Naive thymus-derived CD8-positive, alpha-beta T cell (primary cell): ENCODE results near the gene REPS2. TPM values are rescaled to one million over a fixed set of nuclear protein-coding genes. Genes with fewer than 3 reads are reported as not detected.

Experiments used
- ATAC-seq, 2 donors: fragments of 150-1000 bp; cut with Tn5 transposase in 1 of 2; sonication (Bioruptor Pico), chemical (Tn5 transposase) in 1 of 2; 1 replicate in 1 of 2; 2 replicates in 1 of 2; pipeline ENCODE4 v1.10.0; 2021; ENCODE audit warnings: mild to moderate bottlenecking in 2 of 2, moderate library complexity in 2 of 2
- POLR2A ChIA-PET: fragments of 350-600 bp; sonication (Branson Sonifier 250); formaldehyde crosslinking; loops from one replicate; lab custom pipeline; 2021; ENCODE audit warnings: antibody characterized with exemption; lab: Charles Lee
- DNase-seq, 10 donors: peaks; one replicate each; pipeline versions ENCODE4 v3.0.0 to v3.0.0-alpha.2; 2020 to 2022
- H3K27ac Mint-ChIP-seq, 10 donors: one replicate each; pipeline ENCODE4 v1.8.0; 2020 to 2022; ENCODE audit warnings: mild to moderate bottlenecking in 10 of 10, mixed read lengths in 10 of 10, moderate library complexity in 4 of 10, inconsistent platforms in 1 of 10
- H3K27me3 Mint-ChIP-seq, 5 donors: one replicate each; pipeline ENCODE4 v1.8.0; 2021 to 2022; ENCODE audit warnings: mixed read lengths in 5 of 5
- H3K36me3 Mint-ChIP-seq, 3 donors: one replicate each; pipeline ENCODE4 v1.8.0; 2020 to 2022; ENCODE audit warnings: mixed read lengths in 3 of 3, mild to moderate bottlenecking in 2 of 3, inconsistent platforms in 1 of 3
- H3K4me1 Mint-ChIP-seq, 4 donors: one replicate each; pipeline ENCODE4 v1.8.0; 2021 to 2022; ENCODE audit warnings: mixed read lengths in 4 of 4
- H3K4me3 Mint-ChIP-seq, 10 donors: one replicate each; pipeline ENCODE4 v1.8.0; 2020 to 2022; ENCODE audit warnings: mild to moderate bottlenecking in 10 of 10, mixed read lengths in 10 of 10, moderate library complexity in 6 of 10, inconsistent platforms in 1 of 10
- H3K9me3 Mint-ChIP-seq, 9 donors: one replicate each; pipeline ENCODE4 v1.8.0; 2020 to 2022; ENCODE audit warnings: mixed read lengths in 9 of 9, mild to moderate bottlenecking in 3 of 9, inconsistent platforms in 1 of 9, moderate library complexity in 1 of 9
- polyA plus RNA-seq, 3 donors: library from polyadenylated mRNA; unstranded; fragments of 300-500 nt; fragmentation: Illumina TruSeq; gene quantifications; one replicate each; pipeline ENCODE4 v1.2.3, GENCODE V29; 2021
- total RNA-seq, 8 experiments: library from RNA in 2 of 8; stranded (reverse) in 2 of 8; gene quantifications; one replicate each; pipeline ENCODE4 v1.2.3 and lab custom pipeline; 2021 to 2026

REPS2 gene
- total and polyA plus RNA-seq, 5 experiments from 2014 or later, result 0.31 to 0.62 (median 0.41) TPM; not detected in 2

DNA sequence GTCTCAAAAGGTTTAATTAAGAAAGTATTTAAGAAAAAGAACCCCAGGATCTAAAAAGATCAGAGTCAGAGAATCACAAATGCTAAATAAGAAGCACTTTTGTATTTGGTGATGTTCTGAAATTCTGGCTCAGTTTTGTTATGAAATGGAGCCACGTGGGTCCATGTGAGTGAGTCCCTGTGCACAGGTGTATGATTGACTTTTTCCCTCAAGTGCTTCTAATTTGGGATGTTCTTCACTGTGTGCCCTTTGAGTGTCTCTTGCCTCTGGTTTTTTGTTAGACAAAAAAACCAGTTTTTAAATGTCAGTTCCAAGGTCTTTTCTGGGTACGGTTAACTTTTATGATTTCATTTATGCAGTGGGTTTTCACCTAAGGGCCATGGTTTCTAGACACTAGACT is 44.4 kb downstream of the REPS2 start:
- Mint-ChIP-seq H3K36me3 (peaks cover 0 to 2% (median 0%) of the 10 kb centered on the region in 3 donors), H3K27ac (no peak overlapping the region), H3K9me3 (peaks cover 0 to 8% (median 0%) of the 10 kb centered on the region in 9 donors), H3K4me1 (no peaks in the 10 kb centered on the region), H3K27me3 (peaks cover 0 to 6% (median 3%) of the 10 kb centered on the region in 5 donors), H3K4me3 (no peak overlapping the region)
- DNase-seq (no peak), ATAC-seq (no peak)
- POLR2A ChIA-PET, result no interaction called here

DNA sequence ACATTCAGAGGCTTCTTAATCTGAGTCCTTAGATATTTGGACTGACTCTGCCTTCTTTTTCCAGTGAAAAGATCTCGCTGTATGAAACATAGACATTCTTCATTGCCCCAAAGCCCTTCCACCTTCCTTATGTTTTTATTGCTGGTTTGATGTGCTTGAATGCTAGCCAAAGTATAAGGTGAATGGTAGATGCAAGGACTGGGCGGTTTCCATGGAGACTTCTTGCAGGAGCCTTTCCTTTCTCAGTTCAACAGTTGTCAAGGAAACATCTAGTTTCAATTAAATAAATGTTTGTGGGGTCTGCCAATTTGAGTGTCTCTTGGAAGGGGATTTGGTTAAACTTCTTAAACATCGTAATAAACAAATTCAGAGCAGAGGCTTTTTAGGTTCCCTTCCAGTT is 46.0 kb downstream of the REPS2 start:
- Mint-ChIP-seq H3K27me3 (peaks cover 0 to 6% (median 4%) of the 10 kb centered on the region in 5 donors), H3K27ac (no peak overlapping the region), H3K36me3 (peaks cover 0 to 2% (median 0%) of the 10 kb centered on the region in 3 donors), H3K4me3 (no peak overlapping the region), H3K4me1 (no peaks in the 10 kb centered on the region), H3K9me3 (peaks cover 0 to 8% (median 0%) of the 10 kb centered on the region in 9 donors)
- POLR2A ChIA-PET, result no interaction called here
- ATAC-seq (no peak), DNase-seq (no peak)

DNA sequence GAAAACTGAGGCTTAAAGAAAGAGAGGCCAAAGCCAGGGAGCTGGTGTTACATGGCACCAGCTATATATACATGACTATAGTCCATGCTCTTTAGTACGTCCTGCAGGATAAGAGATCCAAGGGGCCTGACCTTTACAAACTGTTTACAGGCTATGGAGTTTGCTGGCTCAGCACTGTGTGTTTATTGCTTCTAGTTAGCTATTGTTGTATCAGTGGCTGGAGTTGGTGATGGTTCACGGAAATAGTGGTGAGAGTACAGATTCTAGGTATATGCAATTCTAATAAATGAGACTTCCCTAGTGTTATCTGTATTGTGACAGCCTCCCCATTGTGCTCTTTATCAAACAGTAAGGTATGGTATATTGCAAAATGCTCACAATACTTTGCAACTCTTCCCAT is 46.5 kb downstream of the REPS2 start:
- peaks cover 0 to 4% (median 0%) of the 10 kb centered on the region in 9 donors for H3K9me3 Mint-ChIP-seq
- no peaks in the 10 kb centered on the region for H3K4me1 Mint-ChIP-seq
- peaks cover 0 to 2% (median 0%) of the 10 kb centered on the region in 3 donors for H3K36me3 Mint-ChIP-seq
- H3K27ac Mint-ChIP-seq, result no peak overlapping the region
- no peak for DNase-seq
- no peak for ATAC-seq
- peaks cover 0 to 6% (median 4%) of the 10 kb centered on the region in 5 donors for H3K27me3 Mint-ChIP-seq
- H3K4me3 Mint-ChIP-seq, result no peak overlapping the region
- POLR2A ChIA-PET, result no interaction called here

DNA sequence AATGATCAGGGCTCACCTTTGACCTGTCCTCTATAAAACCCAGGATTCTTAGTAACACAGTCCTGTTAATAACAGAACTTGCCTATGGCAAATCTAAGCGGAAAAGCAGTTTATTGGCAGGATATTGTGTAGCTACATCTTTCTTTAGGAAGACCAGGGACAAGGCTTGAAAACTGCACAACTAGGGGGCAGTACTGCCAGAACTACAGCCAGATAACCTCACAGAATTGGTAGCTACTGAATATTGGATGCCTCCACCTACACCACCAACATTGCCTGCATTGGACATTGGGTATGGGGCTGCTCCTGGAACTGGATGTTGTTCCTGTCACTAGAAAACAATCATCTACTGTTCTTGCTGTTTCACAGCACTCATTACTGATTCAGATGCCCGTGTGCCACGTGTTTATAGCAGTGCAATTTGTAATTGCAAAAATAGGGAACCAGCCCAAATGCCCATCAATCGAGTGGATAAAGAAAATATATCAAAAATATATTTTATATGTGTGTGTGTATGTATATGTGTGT is 47.4 kb downstream of the REPS2 start:
- Mint-ChIP-seq H3K4me3 (no peak overlapping the region), H3K9me3 (no peaks in the 10 kb centered on the region), H3K27ac (no peak overlapping the region), H3K27me3 (peaks cover 0 to 6% (median 4%) of the 10 kb centered on the region in 5 donors), H3K4me1 (no peaks in the 10 kb centered on the region), H3K36me3 (no peaks in the 10 kb centered on the region)
- ATAC-seq (no peak), DNase-seq (no peak)
- POLR2A ChIA-PET, result no interaction called here

DNA sequence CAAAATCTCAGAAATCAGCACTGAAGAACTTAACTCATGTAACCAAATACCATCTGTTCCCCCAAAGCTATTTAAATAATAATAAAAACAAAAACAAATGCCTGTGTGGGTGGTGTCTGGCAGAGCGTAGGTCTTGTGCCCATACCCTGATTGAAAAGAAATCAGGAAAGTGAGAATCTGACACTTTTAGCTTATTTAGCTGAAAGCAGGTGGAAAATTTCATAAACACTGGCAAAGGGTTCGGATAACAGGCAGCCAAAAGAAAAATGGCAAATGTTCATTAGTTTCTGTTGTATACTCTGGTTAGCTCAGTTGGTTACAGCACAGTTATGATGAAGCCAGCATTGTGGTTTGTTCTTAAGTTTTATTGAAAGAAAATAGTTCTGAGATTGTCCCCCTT is 48.3 kb downstream of the REPS2 start:
- ATAC-seq, result no peak
- H3K27me3 Mint-ChIP-seq, result peaks cover 0 to 4% (median 3%) of the 10 kb centered on the region in 5 donors
- H3K4me1 Mint-ChIP-seq, result no peaks in the 10 kb centered on the region
- POLR2A ChIA-PET, result no interaction called here
- DNase-seq, result no peak
- no peaks in the 10 kb centered on the region for H3K36me3 Mint-ChIP-seq
- H3K27ac Mint-ChIP-seq, result no peak overlapping the region
- no peak overlapping the region for H3K4me3 Mint-ChIP-seq
- H3K9me3 Mint-ChIP-seq, result no peaks in the 10 kb centered on the region

DNA sequence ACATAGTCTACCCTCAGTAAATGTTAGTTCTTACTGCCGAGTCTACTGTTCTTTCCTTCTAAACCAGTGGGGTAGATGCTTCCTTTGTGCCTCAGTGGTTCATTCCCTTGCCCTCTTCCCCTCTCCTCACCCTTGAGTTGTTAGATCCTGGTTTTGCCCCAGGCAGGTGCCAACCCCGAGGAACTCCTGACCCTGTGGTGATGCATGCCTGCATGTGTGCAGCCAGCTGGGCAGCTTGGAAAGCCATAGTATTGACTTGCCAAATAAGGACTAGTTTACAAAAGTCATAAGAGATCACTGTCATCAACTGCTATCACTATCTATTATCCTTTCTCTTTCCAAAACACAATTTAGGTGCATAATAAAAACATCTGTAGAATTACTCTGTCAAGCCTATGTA is 50.9 kb downstream of the REPS2 start:
- no peak overlapping the region for H3K4me3 Mint-ChIP-seq
- POLR2A ChIA-PET, result no interaction called here
- no peak for DNase-seq
- ATAC-seq, result no peak
- H3K9me3 Mint-ChIP-seq, result no peaks in the 10 kb centered on the region
- no peak overlapping the region for H3K27ac Mint-ChIP-seq
- peaks cover 0 to 4% (median 2%) of the 10 kb centered on the region in 5 donors for H3K27me3 Mint-ChIP-seq
- H3K4me1 Mint-ChIP-seq, result no peaks in the 10 kb centered on the region
- H3K36me3 Mint-ChIP-seq, result no peaks in the 10 kb centered on the region

DNA sequence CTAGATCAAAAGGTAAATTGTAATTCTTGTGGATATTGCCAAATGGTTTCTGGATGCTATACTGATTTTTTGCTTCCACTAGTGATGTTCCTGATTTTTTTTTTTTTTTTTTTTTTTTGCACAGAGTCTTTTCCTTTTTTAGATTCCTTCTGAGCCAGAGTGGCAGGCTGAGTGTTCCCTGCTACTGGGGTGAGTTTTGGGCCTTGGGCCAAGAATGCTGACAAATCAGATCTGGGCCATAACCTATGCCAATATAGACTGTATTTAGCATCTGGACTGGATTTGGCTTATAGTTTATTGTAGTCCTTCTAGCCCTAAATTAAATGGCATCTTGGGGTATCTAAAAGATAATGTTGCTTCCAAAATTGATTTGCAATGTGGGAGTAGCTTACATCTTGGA is 52.8 kb downstream of the REPS2 start:
- Mint-ChIP-seq H3K27ac (no peak overlapping the region), H3K36me3 (no peaks in the 10 kb centered on the region), H3K27me3 (peaks cover 0 to 4% (median 2%) of the 10 kb centered on the region in 5 donors), H3K9me3 (no peaks in the 10 kb centered on the region), H3K4me3 (no peak overlapping the region), H3K4me1 (peaks cover 3 to 7% (median 5%) of the 10 kb centered on the region in 4 donors)
- DNase-seq (no peak), ATAC-seq (no peak)
- POLR2A ChIA-PET, result no interaction called here

DNA sequence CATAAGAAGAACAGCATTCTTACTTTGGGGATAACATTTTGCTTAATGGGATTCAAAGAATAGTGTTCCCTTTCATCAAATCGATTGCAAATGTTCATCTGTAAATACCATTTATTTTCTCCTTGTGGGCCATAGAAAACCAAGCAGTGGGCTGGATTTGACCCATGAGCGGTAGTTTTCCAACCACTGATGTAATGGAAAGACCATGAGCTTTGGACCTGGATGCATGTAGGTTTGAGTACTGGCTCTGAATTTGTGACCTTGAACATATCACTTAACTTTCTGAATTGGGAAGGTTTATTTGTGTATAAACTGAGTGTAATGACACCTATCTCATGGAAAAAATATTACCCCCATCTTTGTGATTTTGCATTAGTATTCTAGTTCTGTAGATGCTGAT is 54.3 kb downstream of the REPS2 start:
- H3K27ac Mint-ChIP-seq, result no peak overlapping the region
- POLR2A ChIA-PET, result no interaction called here

DNA sequence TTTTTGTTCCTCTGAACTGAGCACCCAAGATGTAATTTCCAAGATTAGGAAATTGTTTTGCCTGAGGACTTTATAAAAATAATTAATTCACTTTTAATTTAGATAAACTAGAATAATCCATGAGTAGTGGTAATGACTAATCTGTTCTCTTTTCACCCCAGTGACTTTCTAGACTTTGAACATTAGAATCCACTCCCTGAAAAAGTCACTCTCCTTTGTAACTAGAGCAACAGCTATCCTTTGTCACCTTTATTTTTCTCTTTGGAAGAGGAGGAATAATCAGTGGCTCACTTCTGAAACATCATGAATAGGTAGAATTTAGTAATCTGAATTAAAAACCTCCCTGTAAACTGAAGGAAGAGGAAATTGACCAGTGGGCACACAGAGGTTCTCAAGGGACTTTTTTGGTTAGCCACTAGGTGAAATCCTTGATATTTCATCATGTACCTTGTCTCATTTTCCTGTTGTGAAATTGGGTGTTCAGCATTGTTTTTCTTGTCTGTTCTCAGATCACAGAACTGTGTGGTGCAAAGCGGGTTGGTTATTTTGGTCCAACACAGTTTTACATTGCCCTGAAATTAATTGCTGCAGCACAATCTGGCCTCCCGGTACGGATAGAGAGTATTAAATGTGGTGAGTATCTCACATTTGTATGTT is 59.4 kb downstream of the REPS2 start:
- ATAC-seq, result no peak
- Mint-ChIP-seq H3K9me3 (no peaks in the 10 kb centered on the region), H3K4me3 (no peak overlapping the region), H3K27ac (no peak overlapping the region), H3K36me3 (no peaks in the 10 kb centered on the region), H3K4me1 (peaks cover 3 to 7% (median 5%) of the 10 kb centered on the region in 4 donors), H3K27me3 (peaks cover 0 to 4% (median 0%) of the 10 kb centered on the region in 5 donors)
- no peak for DNase-seq
- POLR2A ChIA-PET, result no interaction called here

More for the DNA sequence above, 54.3 kb downstream of the REPS2 start:
- no peak for ATAC-seq
- H3K36me3 Mint-ChIP-seq, result no peaks in the 10 kb centered on the region
- peaks cover 0 to 4% (median 2%) of the 10 kb centered on the region in 5 donors for H3K27me3 Mint-ChIP-seq
- no peak for DNase-seq
- no peak overlapping the region for H3K4me3 Mint-ChIP-seq
- H3K4me1 Mint-ChIP-seq, result peaks cover 3 to 7% (median 5%) of the 10 kb centered on the region in 4 donors
- H3K9me3 Mint-ChIP-seq, result no peaks in the 10 kb centered on the region

DNA sequence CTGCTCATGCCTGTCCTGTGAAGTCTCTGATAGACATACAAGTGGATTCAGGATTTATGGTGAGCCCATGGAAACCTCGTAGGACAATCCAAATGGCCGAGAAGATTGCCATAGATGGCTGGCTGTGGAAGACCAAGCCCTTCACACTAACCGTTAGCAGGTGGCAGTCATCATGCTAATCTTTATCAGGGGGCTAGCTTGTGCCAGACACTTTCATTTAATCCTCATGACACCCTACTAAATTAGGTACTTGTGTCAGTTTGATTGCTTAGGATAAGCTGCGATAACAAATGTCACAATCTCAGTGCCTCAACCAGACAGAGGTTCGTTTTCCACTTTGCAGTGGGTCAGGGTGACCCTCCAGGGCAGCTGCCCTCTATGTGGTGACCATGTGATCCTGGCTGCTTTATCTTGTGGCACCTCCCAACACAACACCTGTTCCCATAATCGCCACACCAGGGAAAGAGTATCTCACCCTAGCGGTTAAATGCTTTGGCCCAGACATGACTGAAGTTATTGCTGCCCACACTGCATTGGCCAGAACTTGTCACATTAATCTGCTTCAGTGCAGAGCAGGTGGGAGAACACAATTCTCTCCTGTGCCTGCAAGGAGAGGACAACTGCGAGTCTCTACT is 60.8 kb downstream of the REPS2 start:
- no peak overlapping the region for H3K27ac Mint-ChIP-seq
- H3K4me1 Mint-ChIP-seq, result peaks cover 3 to 8% (median 6%) of the 10 kb centered on the region in 4 donors
- no peak overlapping the region for H3K4me3 Mint-ChIP-seq
- ATAC-seq (no peak), DNase-seq (no peak)
- no peaks in the 10 kb centered on the region for H3K36me3 Mint-ChIP-seq
- H3K9me3 Mint-ChIP-seq, result no peaks in the 10 kb centered on the region
- H3K27me3 Mint-ChIP-seq, result peaks cover 0 to 2% (median 0%) of the 10 kb centered on the region in 5 donors
- POLR2A ChIA-PET, result no interaction called here

DNA sequence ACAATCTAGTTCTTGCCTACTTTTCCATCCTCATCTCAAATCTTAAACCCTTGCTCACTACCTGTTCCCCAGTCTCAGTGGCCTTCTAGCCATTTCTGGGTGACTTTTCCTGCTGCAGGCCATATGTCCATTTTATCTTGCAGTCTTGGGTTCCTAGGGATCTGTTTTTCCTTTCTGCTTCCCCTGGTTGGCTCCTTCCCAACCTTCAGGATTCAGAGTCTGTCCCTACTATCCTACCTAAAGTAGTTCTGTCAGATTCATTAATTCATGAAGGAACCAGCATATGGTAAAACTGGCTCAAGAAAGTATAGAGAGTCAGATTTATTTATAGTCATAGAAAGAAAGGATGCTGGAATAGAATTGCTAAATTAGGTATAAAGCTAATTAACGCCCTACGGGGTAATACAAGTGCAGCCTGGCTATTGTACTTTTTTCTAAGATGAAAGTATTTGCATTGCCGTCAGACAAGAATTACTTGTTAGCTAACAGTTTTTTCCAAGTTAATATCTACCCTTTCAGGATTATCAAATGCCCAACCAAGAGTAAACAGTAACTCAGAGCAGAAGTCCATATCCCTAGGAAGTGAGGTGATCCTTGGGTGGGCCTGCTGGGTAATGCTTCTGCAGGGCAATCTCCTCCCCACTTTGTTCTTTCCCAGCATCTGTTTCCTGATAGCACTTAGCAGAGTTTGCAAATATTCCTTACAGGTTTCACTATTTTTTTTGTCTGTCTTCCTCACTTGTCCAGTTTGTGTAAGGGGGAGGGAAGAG is 63.6 kb downstream of the REPS2 start:
- ATAC-seq (no peak), DNase-seq (no peak)
- POLR2A ChIA-PET, result no interaction called here
- H3K4me3 Mint-ChIP-seq, result no peak overlapping the region
- H3K9me3 Mint-ChIP-seq, result no peaks in the 10 kb centered on the region
- H3K27ac Mint-ChIP-seq, result peak overlapping the region in 1 of 10 donors; percentile 58
- H3K27me3 Mint-ChIP-seq, result no peaks in the 10 kb centered on the region
- no peaks in the 10 kb centered on the region for H3K36me3 Mint-ChIP-seq
- peaks cover 0 to 3% (median 0%) of the 10 kb centered on the region in 4 donors for H3K4me1 Mint-ChIP-seq

DNA sequence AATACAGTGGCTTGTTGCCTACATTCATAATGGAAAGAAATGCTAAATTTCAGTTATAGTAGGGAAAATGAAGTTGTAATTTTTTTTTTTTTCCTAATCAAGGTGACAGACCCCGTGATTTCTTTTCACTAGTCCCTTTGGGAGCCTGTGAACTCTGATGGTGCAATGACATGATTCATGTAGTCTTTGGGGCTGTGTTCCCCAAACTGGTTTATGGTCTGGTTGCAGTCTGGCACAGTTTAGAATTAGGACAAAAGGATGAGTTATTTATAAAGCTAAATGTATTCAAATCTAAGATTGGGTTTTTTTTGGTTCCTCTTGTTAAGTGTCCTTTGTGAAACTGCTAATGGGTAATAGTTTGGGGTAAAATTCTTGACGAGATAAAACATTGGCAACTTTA is 66.0 kb downstream of the REPS2 start:
- Mint-ChIP-seq H3K4me1 (peaks cover 0 to 3% (median 0%) of the 10 kb centered on the region in 4 donors), H3K4me3 (no peak overlapping the region), H3K36me3 (no peaks in the 10 kb centered on the region), H3K9me3 (no peaks in the 10 kb centered on the region), H3K27ac (no peak overlapping the region), H3K27me3 (no peaks in the 10 kb centered on the region)
- no peak for ATAC-seq
- DNase-seq, result no peak
- POLR2A ChIA-PET, result no interaction called here

DNA sequence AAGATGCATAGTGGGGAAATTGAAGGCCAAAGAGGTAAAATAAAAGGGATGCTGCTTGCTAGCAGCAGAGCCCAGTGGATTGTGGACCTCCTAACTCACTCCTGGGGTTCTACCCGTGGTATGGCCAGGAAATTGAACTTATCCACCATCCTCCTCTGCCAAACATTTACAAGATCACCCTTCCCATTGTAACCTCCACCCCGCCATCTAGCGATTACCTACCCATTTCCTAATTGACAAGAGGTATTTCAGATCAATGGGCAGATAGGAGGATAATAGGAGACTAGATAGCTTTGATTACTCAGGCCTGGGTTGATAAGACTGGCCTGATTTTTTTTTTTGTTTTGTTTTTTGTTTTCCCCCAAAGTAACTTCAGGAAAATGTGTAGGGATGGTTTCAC is 67.8 kb downstream of the REPS2 start:
- Mint-ChIP-seq H3K4me1 (peaks cover 0 to 3% (median 0%) of the 10 kb centered on the region in 4 donors), H3K27me3 (no peaks in the 10 kb centered on the region), H3K4me3 (no peak overlapping the region), H3K9me3 (no peaks in the 10 kb centered on the region), H3K36me3 (no peaks in the 10 kb centered on the region), H3K27ac (no peak overlapping the region)
- DNase-seq (no peak), ATAC-seq (no peak)
- POLR2A ChIA-PET, result no interaction called here
